ENCODE results near the gene ZNF714. TPM values are rescaled to one million over a fixed set of nuclear protein-coding genes. Genes with fewer than 3 reads are reported as not detected.

Gene ZNF714
- total and polyA plus RNA-seq, 2 of the 8 experiments (the other 6 are each of a cell fraction or from before 2014, with no cell fraction given), result 16.4 to 74.2 TPM

DNA sequence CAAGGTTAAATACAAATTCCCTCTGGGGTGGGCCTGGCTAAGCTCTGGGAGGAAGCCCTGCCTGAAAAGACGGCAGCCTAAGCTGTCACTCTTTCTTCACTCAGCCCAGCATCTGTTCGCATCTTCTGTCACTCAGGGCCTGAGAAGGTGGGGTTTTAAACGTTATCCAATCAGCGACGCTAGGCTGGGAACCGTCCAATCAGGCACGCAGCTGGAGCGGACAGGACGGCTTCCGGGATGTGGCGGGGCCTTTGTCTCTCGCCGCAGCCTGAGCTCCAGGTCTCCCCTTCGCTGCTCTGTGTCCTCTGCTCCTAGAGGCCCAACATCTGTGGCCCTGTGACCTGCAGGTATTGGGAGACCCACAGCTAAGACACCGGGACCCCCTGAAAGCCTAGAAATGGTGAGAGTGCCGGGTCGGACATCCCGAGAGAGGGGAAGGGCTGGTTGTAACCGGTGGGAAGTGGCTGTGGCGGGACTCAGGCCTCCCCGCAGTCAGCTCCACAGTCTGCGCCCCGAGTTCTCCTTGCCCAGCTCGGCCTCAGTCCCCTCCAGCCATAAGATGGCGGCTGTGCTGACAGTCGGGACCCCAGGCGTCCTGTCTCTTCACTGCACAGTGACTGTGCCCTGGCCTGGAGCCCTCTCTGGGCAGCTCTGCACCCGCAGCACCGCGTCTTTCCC, 59.9 kb downstream of the ZNF714 start, which contains the start of gene ZNF431 (continued):
- no peak for TF ChIP-seq SUZ12 (IDR thresholded peaks at IDR 0.05; ENCODE audit: low read length)
- TF ChIP-seq, protein P1, sequence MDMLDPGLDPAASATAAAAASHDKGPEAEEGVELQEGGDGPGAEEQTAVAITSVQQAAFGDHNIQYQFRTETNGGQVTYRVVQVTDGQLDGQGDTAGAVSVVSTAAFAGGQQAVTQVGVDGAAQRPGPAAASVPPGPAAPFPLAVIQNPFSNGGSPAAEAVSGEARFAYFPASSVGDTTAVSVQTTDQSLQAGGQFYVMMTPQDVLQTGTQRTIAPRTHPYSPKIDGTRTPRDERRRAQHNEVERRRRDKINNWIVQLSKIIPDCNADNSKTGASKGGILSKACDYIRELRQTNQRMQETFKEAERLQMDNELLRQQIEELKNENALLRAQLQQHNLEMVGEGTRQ (IDR thresholded peaks at IDR 0.05; ENCODE audit: low read length), result no peak; the same call in 1 of the 2 replicates
- no peak for TF ChIP-seq CHD1 (IDR thresholded peaks at IDR 0.05; ENCODE audit: low read depth, low read length)
- TF ChIP-seq, protein P2, sequence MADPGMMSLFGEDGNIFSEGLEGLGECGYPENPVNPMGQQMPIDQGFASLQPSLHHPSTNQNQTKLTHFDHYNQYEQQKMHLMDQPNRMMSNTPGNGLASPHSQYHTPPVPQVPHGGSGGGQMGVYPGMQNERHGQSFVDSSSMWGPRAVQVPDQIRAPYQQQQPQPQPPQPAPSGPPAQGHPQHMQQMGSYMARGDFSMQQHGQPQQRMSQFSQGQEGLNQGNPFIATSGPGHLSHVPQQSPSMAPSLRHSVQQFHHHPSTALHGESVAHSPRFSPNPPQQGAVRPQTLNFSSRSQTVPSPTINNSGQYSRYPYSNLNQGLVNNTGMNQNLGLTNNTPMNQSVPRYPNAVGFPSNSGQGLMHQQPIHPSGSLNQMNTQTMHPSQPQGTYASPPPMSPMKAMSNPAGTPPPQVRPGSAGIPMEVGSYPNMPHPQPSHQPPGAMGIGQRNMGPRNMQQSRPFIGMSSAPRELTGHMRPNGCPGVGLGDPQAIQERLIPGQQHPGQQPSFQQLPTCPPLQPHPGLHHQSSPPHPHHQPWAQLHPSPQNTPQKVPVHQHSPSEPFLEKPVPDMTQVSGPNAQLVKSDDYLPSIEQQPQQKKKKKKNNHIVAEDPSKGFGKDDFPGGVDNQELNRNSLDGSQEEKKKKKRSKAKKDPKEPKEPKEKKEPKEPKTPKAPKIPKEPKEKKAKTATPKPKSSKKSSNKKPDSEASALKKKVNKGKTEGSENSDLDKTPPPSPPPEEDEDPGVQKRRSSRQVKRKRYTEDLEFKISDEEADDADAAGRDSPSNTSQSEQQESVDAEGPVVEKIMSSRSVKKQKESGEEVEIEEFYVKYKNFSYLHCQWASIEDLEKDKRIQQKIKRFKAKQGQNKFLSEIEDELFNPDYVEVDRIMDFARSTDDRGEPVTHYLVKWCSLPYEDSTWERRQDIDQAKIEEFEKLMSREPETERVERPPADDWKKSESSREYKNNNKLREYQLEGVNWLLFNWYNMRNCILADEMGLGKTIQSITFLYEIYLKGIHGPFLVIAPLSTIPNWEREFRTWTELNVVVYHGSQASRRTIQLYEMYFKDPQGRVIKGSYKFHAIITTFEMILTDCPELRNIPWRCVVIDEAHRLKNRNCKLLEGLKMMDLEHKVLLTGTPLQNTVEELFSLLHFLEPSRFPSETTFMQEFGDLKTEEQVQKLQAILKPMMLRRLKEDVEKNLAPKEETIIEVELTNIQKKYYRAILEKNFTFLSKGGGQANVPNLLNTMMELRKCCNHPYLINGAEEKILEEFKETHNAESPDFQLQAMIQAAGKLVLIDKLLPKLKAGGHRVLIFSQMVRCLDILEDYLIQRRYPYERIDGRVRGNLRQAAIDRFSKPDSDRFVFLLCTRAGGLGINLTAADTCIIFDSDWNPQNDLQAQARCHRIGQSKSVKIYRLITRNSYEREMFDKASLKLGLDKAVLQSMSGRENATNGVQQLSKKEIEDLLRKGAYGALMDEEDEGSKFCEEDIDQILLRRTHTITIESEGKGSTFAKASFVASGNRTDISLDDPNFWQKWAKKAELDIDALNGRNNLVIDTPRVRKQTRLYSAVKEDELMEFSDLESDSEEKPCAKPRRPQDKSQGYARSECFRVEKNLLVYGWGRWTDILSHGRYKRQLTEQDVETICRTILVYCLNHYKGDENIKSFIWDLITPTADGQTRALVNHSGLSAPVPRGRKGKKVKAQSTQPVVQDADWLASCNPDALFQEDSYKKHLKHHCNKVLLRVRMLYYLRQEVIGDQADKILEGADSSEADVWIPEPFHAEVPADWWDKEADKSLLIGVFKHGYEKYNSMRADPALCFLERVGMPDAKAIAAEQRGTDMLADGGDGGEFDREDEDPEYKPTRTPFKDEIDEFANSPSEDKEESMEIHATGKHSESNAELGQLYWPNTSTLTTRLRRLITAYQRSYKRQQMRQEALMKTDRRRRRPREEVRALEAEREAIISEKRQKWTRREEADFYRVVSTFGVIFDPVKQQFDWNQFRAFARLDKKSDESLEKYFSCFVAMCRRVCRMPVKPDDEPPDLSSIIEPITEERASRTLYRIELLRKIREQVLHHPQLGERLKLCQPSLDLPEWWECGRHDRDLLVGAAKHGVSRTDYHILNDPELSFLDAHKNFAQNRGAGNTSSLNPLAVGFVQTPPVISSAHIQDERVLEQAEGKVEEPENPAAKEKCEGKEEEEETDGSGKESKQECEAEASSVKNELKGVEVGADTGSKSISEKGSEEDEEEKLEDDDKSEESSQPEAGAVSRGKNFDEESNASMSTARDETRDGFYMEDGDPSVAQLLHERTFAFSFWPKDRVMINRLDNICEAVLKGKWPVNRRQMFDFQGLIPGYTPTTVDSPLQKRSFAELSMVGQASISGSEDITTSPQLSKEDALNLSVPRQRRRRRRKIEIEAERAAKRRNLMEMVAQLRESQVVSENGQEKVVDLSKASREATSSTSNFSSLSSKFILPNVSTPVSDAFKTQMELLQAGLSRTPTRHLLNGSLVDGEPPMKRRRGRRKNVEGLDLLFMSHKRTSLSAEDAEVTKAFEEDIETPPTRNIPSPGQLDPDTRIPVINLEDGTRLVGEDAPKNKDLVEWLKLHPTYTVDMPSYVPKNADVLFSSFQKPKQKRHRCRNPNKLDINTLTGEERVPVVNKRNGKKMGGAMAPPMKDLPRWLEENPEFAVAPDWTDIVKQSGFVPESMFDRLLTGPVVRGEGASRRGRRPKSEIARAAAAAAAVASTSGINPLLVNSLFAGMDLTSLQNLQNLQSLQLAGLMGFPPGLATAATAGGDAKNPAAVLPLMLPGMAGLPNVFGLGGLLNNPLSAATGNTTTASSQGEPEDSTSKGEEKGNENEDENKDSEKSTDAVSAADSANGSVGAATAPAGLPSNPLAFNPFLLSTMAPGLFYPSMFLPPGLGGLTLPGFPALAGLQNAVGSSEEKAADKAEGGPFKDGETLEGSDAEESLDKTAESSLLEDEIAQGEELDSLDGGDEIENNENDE (IDR thresholded peaks at IDR 0.05; ENCODE audit: insufficient replicate concordance, low read length), result no peak
- TF ChIP-seq HDAC2 (IDR thresholded peaks at IDR 0.05; ENCODE audit: borderline replicate concordance in 1 of 2, low read depth in 2 of 2, low read length in 2 of 2), result 0 out of 4 replicates have a peak, but pooled peaks of 1 of the 2 experiments have one; percentile 60
- no peak for TF ChIP-seq MAFK (IDR thresholded peaks at IDR 0.05; ENCODE audit: low read depth, low read length)
- peak; percentile 14 to 63; a peak in 2 of 4 replicates for TF ChIP-seq SIN3A (conservative IDR thresholded peaks at IDR 0.05 in 1 of 2, IDR thresholded peaks at IDR 0.05 in 1 of 2; ENCODE audit: low read depth in 1 of 2, low read length in 2 of 2)
- peak; percentile 14 for TF ChIP-seq TAF7 (optimal IDR thresholded peaks at IDR 0.05; ENCODE audit: borderline replicate concordance, low read depth, low read length)
